NCI-H460 (cell line): Measurements from ENCODE around the gene COL23A1. TPM values are rescaled to one million over a fixed set of nuclear protein-coding genes. Genes with fewer than 3 reads are reported as not detected.

Experiments
- DNase-seq: peaks from one replicate; pipeline ENCODE4 v3.0.0-alpha.2; 2016; ENCODE audit warnings: low read depth; ENCODE audit errors: extremely low read depth
- total RNA-seq: library from RNA; depleted of rRNA; stranded (reverse); fragments of >200 nt; shearing (Covaris generic); gene quantifications from 2 replicates; pipeline ENCODE4 v1.2.3, GENCODE V29; 2014

The COL23A1 gene
- total RNA-seq, 1 experiment from 2014 or later: not detected

GRCh38 chr5:178352035-178352349, 238.2 kb downstream of the COL23A1 start:
- no peak for DNase-seq

- no peak for DNase-seq
Measured at GRCh38 chr5:178351221-178352034, 238.8 kb downstream of the COL23A1 start.

GRCh38 chr5:178350361-178351220, 239.6 kb downstream of the COL23A1 start:
- no peak for DNase-seq

GRCh38 chr5:178349625-178350353, 240.4 kb downstream of the COL23A1 start:
- no peak for DNase-seq

GRCh38 chr5:178349075-178349511, 241.1 kb downstream of the COL23A1 start:
- DNase-seq: no peak

- DNase-seq: no peak
Measured at GRCh38 chr5:178348356-178349074, 241.7 kb downstream of the COL23A1 start.

- DNase-seq: no peak
Measured at GRCh38 chr5:178347956-178348355, 242.2 kb downstream of the COL23A1 start.

- DNase-seq: no peak
Measured at GRCh38 chr5:178346607-178347334, 243.4 kb downstream of the COL23A1 start.

GRCh38 chr5:178343306-178343705, 246.9 kb downstream of the COL23A1 start:
- no peak for DNase-seq

- no peak for DNase-seq
Measured at GRCh38 chr5:178341851-178342140, 248.4 kb downstream of the COL23A1 start.

- no peak for DNase-seq
Measured at GRCh38 chr5:178341091-178341850, 248.9 kb downstream of the COL23A1 start.

GRCh38 chr5:178340637-178341036, 249.6 kb downstream of the COL23A1 start:
- DNase-seq: no peak

GRCh38 chr5:178340187-178340586, 250.0 kb downstream of the COL23A1 start:
- no peak for DNase-seq

- no peak for DNase-seq
Measured at GRCh38 chr5:178339272-178339671, 250.9 kb downstream of the COL23A1 start.

GRCh38 chr5:178338750-178339144, 251.4 kb downstream of the COL23A1 start:
- DNase-seq: no peak

- DNase-seq: no peak
Measured at GRCh38 chr5:178338126-178338749, 252.0 kb downstream of the COL23A1 start.

GRCh38 chr5:178337334-178337741, 252.9 kb downstream of the COL23A1 start:
- DNase-seq: no peak

- no peak for DNase-seq
Measured at GRCh38 chr5:178336889-178337288, 253.3 kb downstream of the COL23A1 start.
